Measurements from ENCODE around the gene CYP3A4.
"Not testable (repeated sequence)": the region's sequence is repeated elsewhere in the genome, so short reads cannot be mapped to it uniquely, and the experiment has no call there.

CYP3A4 gene

GRCh38 chr7:99723201-99723600 is 60.8 kb downstream of the CYP3A4 start:
- not testable (repeated sequence) for DNase-seq (ENCODE audit: low read depth in 2 of 2)

- DNase-seq (ENCODE audit: low read depth in 2 of 2), result no peak
Observed at GRCh38 chr7:99720800-99721595, 63.0 kb downstream of the CYP3A4 start.

DNA sequence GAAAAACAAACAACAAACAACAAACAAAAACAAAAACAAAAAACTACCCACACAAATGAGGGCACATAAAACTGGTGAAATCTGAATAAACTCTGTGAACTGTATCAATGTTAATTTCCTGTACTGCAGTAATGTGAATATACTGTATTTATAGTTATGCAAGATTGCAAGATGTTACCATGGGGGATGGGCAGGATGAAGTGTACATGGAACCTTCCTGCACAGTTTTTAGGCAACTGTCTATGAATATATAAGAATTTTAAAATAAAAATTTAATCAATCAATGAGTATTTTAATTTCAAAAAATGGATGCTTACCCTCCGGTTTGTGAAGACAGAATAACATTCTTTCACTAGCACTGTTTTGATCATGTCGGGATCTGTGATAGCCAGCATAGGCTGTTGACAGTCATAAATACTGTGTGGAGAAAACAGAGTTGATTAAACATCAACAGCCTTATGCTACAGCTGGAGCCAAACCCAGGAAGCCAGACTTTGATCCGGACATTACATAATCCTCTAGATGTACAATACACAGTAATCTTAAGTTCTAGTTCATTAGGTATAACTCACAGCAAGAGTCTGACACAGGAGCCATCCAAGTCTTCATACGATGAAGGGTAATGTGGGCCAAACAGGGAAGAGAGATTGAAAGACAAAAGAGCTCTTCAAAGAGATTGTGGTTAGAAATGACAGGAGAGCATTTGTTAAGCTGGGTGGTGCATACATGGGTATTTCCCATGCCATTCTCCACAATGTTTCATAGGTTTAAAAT is 63.8 kb downstream of the CYP3A4 start:
- no peak for DNase-seq (ENCODE audit: low read depth in 2 of 2)

DNA sequence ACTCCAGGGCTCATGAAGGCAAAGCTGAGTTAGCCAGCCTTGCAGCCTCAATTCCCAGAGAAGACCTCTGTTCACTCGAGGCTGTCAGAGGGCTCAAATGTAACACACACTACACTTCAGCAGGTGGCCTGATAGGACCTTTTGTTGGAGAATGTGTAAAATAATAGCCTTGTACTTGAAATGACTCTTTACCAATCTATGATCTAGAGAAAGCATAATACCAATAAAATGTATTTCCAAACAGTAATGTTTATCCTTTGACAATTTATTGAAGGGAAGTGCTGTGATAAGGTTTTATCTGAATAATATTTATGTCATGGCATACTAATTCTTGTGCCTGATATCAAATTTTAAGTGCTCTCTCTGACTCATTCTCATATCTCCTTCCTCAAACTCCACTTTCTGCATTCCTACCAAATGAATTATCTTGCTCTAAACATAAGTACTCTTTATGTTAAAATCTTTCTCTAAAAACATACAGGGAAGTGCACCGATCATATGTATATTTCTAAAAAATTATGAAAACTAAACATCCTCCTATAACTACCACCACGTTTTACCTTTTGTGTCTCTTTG is 69.9 kb downstream of the CYP3A4 start:
- no peak for DNase-seq (ENCODE audit: low read depth in 2 of 2)

DNA sequence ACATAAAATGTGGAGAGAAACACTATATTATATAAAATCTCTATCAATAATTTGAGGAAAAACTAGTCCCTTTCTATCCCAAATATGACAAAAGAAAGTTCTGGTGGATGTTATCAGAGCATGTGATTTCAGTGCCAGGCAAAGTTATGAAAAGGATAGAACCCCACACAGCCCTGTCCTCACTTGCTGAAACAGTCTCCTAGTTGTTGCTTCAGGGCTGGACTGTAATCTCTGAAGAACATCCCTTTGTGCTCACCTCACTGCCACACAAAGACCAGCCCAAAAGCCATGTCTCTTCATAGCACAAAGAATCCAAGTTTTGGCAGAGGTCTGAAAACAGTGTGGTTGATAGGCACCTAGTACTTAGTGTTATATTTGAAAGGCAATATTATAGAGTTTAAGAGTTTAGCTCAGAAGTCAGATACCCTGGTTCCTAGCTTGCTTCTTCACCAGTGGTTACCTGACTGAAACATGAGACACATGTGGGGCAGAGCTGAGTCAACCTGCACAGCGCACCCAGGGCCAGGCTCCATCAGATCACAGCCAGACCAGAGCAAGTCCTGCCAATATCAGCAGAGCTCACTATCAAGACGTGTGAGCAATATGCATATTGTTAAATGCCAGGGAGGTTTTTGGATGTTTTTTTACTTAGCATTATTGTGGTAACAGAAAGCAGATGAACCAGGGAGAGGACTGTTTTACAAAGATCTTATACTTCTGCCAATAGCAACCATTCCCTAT is 74.0 kb downstream of the CYP3A4 start:
- no peak for DNase-seq (ENCODE audit: low read depth in 2 of 2)

DNA sequence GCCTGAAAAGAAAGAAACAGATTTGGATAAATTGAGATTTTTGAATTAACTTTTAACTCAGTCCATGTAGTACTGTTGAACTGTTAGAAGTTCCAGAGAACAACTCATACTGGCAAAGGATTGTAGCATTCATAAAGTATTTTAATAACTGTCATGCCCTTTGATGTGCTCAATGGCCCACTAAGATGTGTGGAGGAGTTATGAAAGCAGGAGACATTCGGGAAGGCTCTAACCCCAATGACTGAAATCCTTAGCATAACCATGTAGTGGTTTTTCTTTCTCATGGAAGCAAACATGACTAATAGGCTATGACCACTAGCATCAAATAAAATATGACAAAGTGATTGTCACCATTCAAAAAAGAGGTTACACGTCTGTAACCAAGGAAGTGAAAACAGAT is 74.7 kb downstream of the CYP3A4 start:
- DNase-seq (ENCODE audit: low read depth in 2 of 2), result no peak

- DNase-seq (ENCODE audit: low read depth in 2 of 2), result no peak
Observed at GRCh38 chr7:99707096-99707495, 76.9 kb downstream of the CYP3A4 start.
